ENCODE data around the gene RPL27A.

DNA sequence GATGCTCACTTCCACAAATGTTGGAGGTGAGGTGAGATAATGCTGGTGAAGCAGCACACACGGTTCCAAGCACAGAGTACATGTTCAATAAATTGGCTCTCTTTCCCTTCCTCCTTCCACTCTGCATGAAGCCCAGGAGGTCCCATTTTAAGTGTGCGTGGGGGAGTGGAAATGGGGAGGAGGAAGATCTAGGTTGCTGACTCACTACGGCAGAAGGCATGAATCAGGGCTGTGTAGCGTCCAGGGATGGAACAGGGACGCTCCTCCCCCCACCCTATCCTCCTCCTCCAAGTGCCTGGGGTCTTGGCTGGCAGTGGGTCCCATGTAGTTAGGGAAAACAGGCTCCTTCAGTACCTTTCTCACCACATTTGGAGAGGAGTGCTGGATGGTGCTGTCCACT, 44.3 kb upstream of the RPL27A start:
- TF ChIP-seq MAX (IDR thresholded peaks at IDR 0.05; ENCODE audit: insufficient read depth, insufficient read length) (no peak), CTCF (IDR thresholded peaks at IDR 0.05; ENCODE audit: extremely low read depth in 1 of 2, insufficient read depth in 1 of 2, low read depth in 1 of 2, low read length in 2 of 2) (no peak), POLR2AphosphoS5 (IDR thresholded peaks at IDR 0.05; ENCODE audit: insufficient read depth, low read depth, low read length) (no peak), POLR2A (IDR thresholded peaks at IDR 0.05; ENCODE audit: low read depth, low read length) (no peak), EZH2 (IDR thresholded peaks at IDR 0.05; ENCODE audit: borderline replicate concordance, low read depth, low read length, severe bottlenecking) (no peak), GATA2 (IDR thresholded peaks at IDR 0.05; ENCODE audit: insufficient read depth, insufficient read length, low read depth, low read length) (no peak)

All from endothelial cell of umbilical vein (primary cell).